Spleen (tissue), 7 donors: ENCODE data around the gene CCDC124.

Source experiments
- CTCF ChIP-seq, 11 experiments: fragments of 200-600 bp in 7 of 11; fragments of 450-650 bp in 4 of 11; sonication (generic) in 4 of 11; IDR thresholded peaks in 8 of 11; conservative IDR thresholded peaks in 3 of 11; 1 replicate in 7 of 11; 2 replicates in 4 of 11; pipeline versions ENCODE4 v1.4.0 to v1.8.0; 2016 to 2021; ENCODE audit warnings: antibody characterized with exemption in 11 of 11, inconsistent platforms in 4 of 11, mild to moderate bottlenecking in 1 of 11
- POLR2A ChIP-seq, 3 donors: fragments of 450-650 bp; IDR thresholded peaks; one replicate each; pipeline ENCODE4 v1.5.1; 2017; ENCODE audit warnings: antibody characterized with exemption in 3 of 3, mild to moderate bottlenecking in 1 of 3
- POLR2AphosphoS5 ChIP-seq, 3 donors: sonication (generic); formaldehyde crosslinking; IDR thresholded peaks; one replicate each; pipeline ENCODE4 v1.5.1; 2017; ENCODE audit warnings: antibody characterized with exemption in 3 of 3
- donor health status: DM: no; HTN: no; CAD: no; lungs with moderate emphysema.
- donor health status: DM: no; HTN: no; CAD: no.
- donor health status: DM: no; HTN: no; CAD: no.

GRCh38 chr19:17966129-17966483 is 33.3 kb downstream of the CCDC124 start:
- TF ChIP-seq CTCF (IDR thresholded peaks at IDR 0.05 in 8 of 11, conservative IDR thresholded peaks at IDR 0.05 in 3 of 11) = no peak
- no peak for TF ChIP-seq POLR2A (IDR thresholded peaks at IDR 0.05)
- TF ChIP-seq POLR2AphosphoS5 (IDR thresholded peaks at IDR 0.05) = no peak
